ENCODE results near the gene NT5DC2. TPM values are rescaled to one million over a fixed set of nuclear protein-coding genes. Genes with fewer than 3 reads are reported as not detected.

The NT5DC2 gene
- total and polyA plus RNA-seq, 2 experiments from 2014 or later = 166 to 167 TPM

- Histone ChIP-seq H4K20me1 (ENCODE audit: insufficient read depth, poor library complexity, severe bottlenecking) (no peaks in the 10 kb centered on the region), H3K9me3 (ENCODE audit: low read depth) (no peaks in the 10 kb centered on the region), H2AFZ (no peak overlapping the region), H3K4me1 (ENCODE audit: insufficient read depth) (no peaks in the 10 kb centered on the region), H3K27ac (no peak overlapping the region), H3K36me3 (replicated peaks; ENCODE audit: insufficient read depth, low read depth) (no peaks in the 10 kb centered on the region), H3K4me2 (no peak overlapping the region), H3K27me3 (no peaks in the 10 kb centered on the region), H3K79me2 (no peaks in the 10 kb centered on the region), H3K9me2 (replicated peaks; ENCODE audit: insufficient read depth) (no peaks in the 10 kb centered on the region), H3K4me3 (no peak overlapping the region)
- WGBS (ENCODE audit: low lambda C conversion rate, missing lambda C conversion rate) = 91% methylated on average over 7 of the region's 7 CpGs
- TF ChIP-seq EZH2phosphoT487 (IDR thresholded peaks at IDR 0.05; ENCODE audit: low read depth, severe bottlenecking, unreplicated experiment) (no peak), CTCF (IDR thresholded peaks at IDR 0.05; ENCODE audit: poor library complexity) (no peak), EZH2 (IDR thresholded peaks at IDR 0.05; ENCODE audit: borderline replicate concordance) (no peak)
- no peak for DNase-seq (ENCODE audit: low spot score)
Observed at GRCh38 chr3:52513281-52513680, 20.4 kb downstream of the NT5DC2 start.

GRCh38 chr3:52512727-52513126 is 20.9 kb downstream of the NT5DC2 start:
- Histone ChIP-seq H3K27me3 (no peaks in the 10 kb centered on the region), H3K36me3 (replicated peaks; ENCODE audit: insufficient read depth, low read depth) (no peaks in the 10 kb centered on the region), H3K4me2 (no peak overlapping the region), H2AFZ (no peak overlapping the region), H3K9me2 (replicated peaks; ENCODE audit: insufficient read depth) (no peaks in the 10 kb centered on the region), H4K20me1 (ENCODE audit: insufficient read depth, poor library complexity, severe bottlenecking) (no peaks in the 10 kb centered on the region), H3K4me1 (ENCODE audit: insufficient read depth) (peaks cover under 1% of the 10 kb centered on the region), H3K27ac (no peak overlapping the region), H3K9me3 (ENCODE audit: low read depth) (no peaks in the 10 kb centered on the region), H3K79me2 (no peaks in the 10 kb centered on the region), H3K4me3 (no peak overlapping the region)
- WGBS (ENCODE audit: low lambda C conversion rate, missing lambda C conversion rate) = 76% methylated on average over 17 of the region's 17 CpGs
- no peak for DNase-seq (ENCODE audit: low spot score)
- TF ChIP-seq EZH2phosphoT487 (IDR thresholded peaks at IDR 0.05; ENCODE audit: low read depth, severe bottlenecking, unreplicated experiment) = no peak
- no peak for TF ChIP-seq EZH2 (IDR thresholded peaks at IDR 0.05; ENCODE audit: borderline replicate concordance)
- no peak for TF ChIP-seq CTCF (IDR thresholded peaks at IDR 0.05; ENCODE audit: poor library complexity)

- Histone ChIP-seq H2AFZ (no peak overlapping the region), H4K20me1 (ENCODE audit: insufficient read depth, poor library complexity, severe bottlenecking) (no peaks in the 10 kb centered on the region), H3K4me2 (no peak overlapping the region), H3K4me3 (no peak overlapping the region), H3K9me2 (replicated peaks; ENCODE audit: insufficient read depth) (no peaks in the 10 kb centered on the region), H3K27me3 (no peaks in the 10 kb centered on the region), H3K27ac (no peak overlapping the region), H3K4me1 (ENCODE audit: insufficient read depth) (peaks cover 4% of the 10 kb centered on the region), H3K9me3 (ENCODE audit: low read depth) (no peaks in the 10 kb centered on the region), H3K79me2 (no peaks in the 10 kb centered on the region), H3K36me3 (replicated peaks; ENCODE audit: insufficient read depth, low read depth) (no peaks in the 10 kb centered on the region)
- WGBS (ENCODE audit: low lambda C conversion rate, missing lambda C conversion rate) = 69% methylated on average over 8 of the region's 8 CpGs
- no peak for DNase-seq (ENCODE audit: low spot score)
- no peak for TF ChIP-seq EZH2phosphoT487 (IDR thresholded peaks at IDR 0.05; ENCODE audit: low read depth, severe bottlenecking, unreplicated experiment)
- TF ChIP-seq CTCF (IDR thresholded peaks at IDR 0.05; ENCODE audit: poor library complexity) = no peak
- TF ChIP-seq EZH2 (IDR thresholded peaks at IDR 0.05; ENCODE audit: borderline replicate concordance) = no peak
Observed at GRCh38 chr3:52512105-52512504, 21.6 kb downstream of the NT5DC2 start.

- H3K9me2 ChIP-seq (replicated peaks; ENCODE audit: insufficient read depth) = no peaks in the 10 kb centered on the region
- TF ChIP-seq EZH2 (IDR thresholded peaks at IDR 0.05; ENCODE audit: borderline replicate concordance) (no peak), EZH2phosphoT487 (IDR thresholded peaks at IDR 0.05; ENCODE audit: low read depth, severe bottlenecking, unreplicated experiment) (no peak), CTCF (IDR thresholded peaks at IDR 0.05; ENCODE audit: poor library complexity) (no peak)
- H3K27ac ChIP-seq = no peak overlapping the region
- WGBS (ENCODE audit: low lambda C conversion rate, missing lambda C conversion rate) = 84% methylated on average over 7 of the region's 7 CpGs
- DNase-seq (ENCODE audit: low spot score) = no peak
- no peak overlapping the region for H2AFZ ChIP-seq
- no peaks in the 10 kb centered on the region for H3K79me2 ChIP-seq
- no peaks in the 10 kb centered on the region for H3K9me3 ChIP-seq (ENCODE audit: low read depth)
- H3K36me3 ChIP-seq (replicated peaks; ENCODE audit: insufficient read depth, low read depth) = no peaks in the 10 kb centered on the region
- H3K4me1 ChIP-seq (ENCODE audit: insufficient read depth) = peaks cover 9% of the 10 kb centered on the region
- no peak overlapping the region for H3K4me3 ChIP-seq
- no peaks in the 10 kb centered on the region for H3K27me3 ChIP-seq
- H3K4me2 ChIP-seq = no peak overlapping the region
- H4K20me1 ChIP-seq (ENCODE audit: insufficient read depth, poor library complexity, severe bottlenecking) = no peaks in the 10 kb centered on the region
Observed at GRCh38 chr3:52511509-52511908, 22.1 kb downstream of the NT5DC2 start.
